Measurements from ENCODE around the gene PORCN. TPM values are rescaled to one million over a fixed set of nuclear protein-coding genes. Genes with fewer than 3 reads are reported as not detected.
"Not testable (repeated sequence)": the region's sequence is repeated elsewhere in the genome, so short reads cannot be mapped to it uniquely, and the experiment has no call there.

The PORCN gene
- total RNA-seq, 4 donors from 2014 or later, result 11.4 to 18.7 (median 12.3) TPM

GRCh38 chrX:48541140-48541814, 32.5 kb downstream of the PORCN start:
- DNase-seq (no peak), ATAC-seq (no peak)
- Histone ChIP-seq H3K36me3 (peaks cover 0 to 12% of the 10 kb centered on the region in 2 donors), H3K9me3 (no peaks in the 10 kb centered on the region), H3K4me1 (peaks cover 0 to 3% of the 10 kb centered on the region in 2 donors), H3K27ac (no peak overlapping the region), H3K27me3 (no peaks in the 10 kb centered on the region), H3K4me3 (no peak overlapping the region)
- TF ChIP-seq CTCF (IDR thresholded peaks at IDR 0.05 in 4 of 5, conservative IDR thresholded peaks at IDR 0.05 in 1 of 5) (no peak), POLR2A (IDR thresholded peaks at IDR 0.05) (no peak)
- in situ Hi-C loops (cut with MboI; ENCODE audit: low sequenced_read_pairs in 4 of 4) (no loop called here), intact Hi-C loops (cut with DNase I; ENCODE audit: low total_unique reads) (no loop called here)

DNA sequence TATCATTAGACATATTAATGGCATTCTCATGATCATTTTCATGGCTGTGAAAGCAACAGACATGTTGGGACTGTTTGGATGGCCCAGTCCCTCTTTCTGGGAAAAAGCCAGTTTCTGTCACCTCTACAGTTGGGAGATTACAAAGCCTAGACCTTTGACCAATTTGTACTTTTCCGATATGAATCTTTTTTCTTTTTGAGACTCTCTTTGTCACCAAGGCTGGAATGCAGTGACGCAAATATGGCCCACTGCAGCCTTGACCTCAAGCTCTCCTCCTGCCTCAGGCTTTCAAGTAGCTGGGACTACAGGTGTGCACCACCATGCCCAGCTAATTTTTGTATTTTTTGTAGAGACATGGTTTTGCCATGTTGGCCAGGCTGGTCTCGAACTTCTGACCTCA, 40.1 kb downstream of the PORCN start:
- H3K27me3 ChIP-seq, result no peaks in the 10 kb centered on the region
- intact Hi-C loops (cut with DNase I; ENCODE audit: low total_unique reads), result no loop called here
- in situ Hi-C loops (cut with MboI; ENCODE audit: low sequenced_read_pairs in 4 of 4), result no loop called here
- H3K4me3 ChIP-seq, result no peak overlapping the region
- TF ChIP-seq POLR2A (IDR thresholded peaks at IDR 0.05) (no peak), CTCF (IDR thresholded peaks at IDR 0.05 in 4 of 5, conservative IDR thresholded peaks at IDR 0.05 in 1 of 5) (no peak)
- DNase-seq, result no peak
- ATAC-seq, result no peak
- no peaks in the 10 kb centered on the region for H3K9me3 ChIP-seq
- no peak overlapping the region for H3K27ac ChIP-seq
- H3K36me3 ChIP-seq, result peaks cover 0 to 7% of the 10 kb centered on the region in 2 donors
- H3K4me1 ChIP-seq, result no peaks in the 10 kb centered on the region

GRCh38 chrX:48555731-48556325, 47.0 kb downstream of the PORCN start:
- in situ Hi-C loops (cut with MboI; ENCODE audit: low sequenced_read_pairs in 4 of 4), result not testable (repeated sequence)

GRCh38 chrX:48558271-48558670, 49.5 kb downstream of the PORCN start:
- Histone ChIP-seq H3K27ac (no peak overlapping the region), H3K36me3 (peaks cover 0 to 16% of the 10 kb centered on the region in 2 donors), H3K9me3 (no peaks in the 10 kb centered on the region), H3K4me3 (no peak overlapping the region), H3K4me1 (no peaks in the 10 kb centered on the region), H3K27me3 (no peaks in the 10 kb centered on the region)
- in situ Hi-C loops (cut with MboI; ENCODE audit: low sequenced_read_pairs in 4 of 4), result no loop called here
- DNase-seq, result no peak
- intact Hi-C loops (cut with DNase I; ENCODE audit: low total_unique reads), result no loop called here
- TF ChIP-seq POLR2A (IDR thresholded peaks at IDR 0.05) (no peak), CTCF (IDR thresholded peaks at IDR 0.05 in 4 of 5, conservative IDR thresholded peaks at IDR 0.05 in 1 of 5) (no peak)
- ATAC-seq, result peak in 1 of 2 donors; percentile 44

More at GRCh38 chrX:48555731-48556325, 47.0 kb downstream of the PORCN start:
- H3K9me3 ChIP-seq; intact Hi-C loops (cut with DNase I; ENCODE audit: low total_unique reads); DNase-seq; H3K27me3 ChIP-seq; H3K4me1 ChIP-seq; ATAC-seq; H3K4me3 ChIP-seq; H3K27ac ChIP-seq: not testable (repeated sequence)
- H3K36me3 ChIP-seq, result peaks cover 0 to 16% of the 10 kb centered on the region in 2 donors

- no peak for DNase-seq
- no peaks in the 10 kb centered on the region for H3K9me3 ChIP-seq
- TF ChIP-seq POLR2A (IDR thresholded peaks at IDR 0.05) (no peak), CTCF (IDR thresholded peaks at IDR 0.05 in 4 of 5, conservative IDR thresholded peaks at IDR 0.05 in 1 of 5) (no peak)
- no peak overlapping the region for H3K4me3 ChIP-seq
- no peak for ATAC-seq
- in situ Hi-C loops (cut with MboI; ENCODE audit: low sequenced_read_pairs in 4 of 4) (no loop called here), intact Hi-C loops (cut with DNase I; ENCODE audit: low total_unique reads) (no loop called here)
- no peaks in the 10 kb centered on the region for H3K27me3 ChIP-seq
- no peak overlapping the region for H3K27ac ChIP-seq
- H3K4me1 ChIP-seq, result no peaks in the 10 kb centered on the region
- peaks cover 0 to 16% of the 10 kb centered on the region in 2 donors for H3K36me3 ChIP-seq
Observed at GRCh38 chrX:48559636-48560035, 50.8 kb downstream of the PORCN start.

All from gastrocnemius medialis (tissue), 4 donors.